Calu3 (cell line): Measurements from ENCODE around the gene MAP2K3. TPM values are rescaled to one million over a fixed set of nuclear protein-coding genes. Genes with fewer than 3 reads are reported as not detected.

Source experiments
- BruUV-seq: library from RNA; stranded (reverse); fragments of 400-500 nt; replicated peaks from 2 replicates; lab custom pipeline; 2021; lab: Mats Ljungman, UMichigan
- CTCF ChIA-PET: fragments of 300-600 bp; sonication (Branson Sonifier 250); formaldehyde crosslinking; loops from one replicate; lab custom pipeline; 2022; ENCODE audit warnings: antibody characterized with exemption; lab: Charles Lee
- DNase-seq: peaks from one replicate; pipeline ENCODE4 v3.0.0; 2022
- H3K27ac Mint-ChIP-seq: one replicate; pipeline ENCODE4 v1.8.0; 2022; ENCODE audit warnings: mixed read lengths; ENCODE audit not compliant: unreplicated experiment
- H3K27me3 Mint-ChIP-seq: one replicate; pipeline ENCODE4 v1.8.0; 2022; ENCODE audit warnings: mixed read lengths; ENCODE audit not compliant: unreplicated experiment
- H3K36me3 Mint-ChIP-seq: one replicate; pipeline ENCODE4 v1.8.0; 2022; ENCODE audit warnings: mild to moderate bottlenecking, moderate library complexity, mixed read lengths; ENCODE audit not compliant: insufficient read depth, unreplicated experiment
- H3K4me1 Mint-ChIP-seq: one replicate; pipeline ENCODE4 v1.8.0; 2022; ENCODE audit warnings: mild to moderate bottlenecking, low read depth, mixed read lengths; ENCODE audit not compliant: unreplicated experiment
- H3K4me3 Mint-ChIP-seq: one replicate; pipeline ENCODE4 v1.8.0; 2022; ENCODE audit warnings: mild to moderate bottlenecking, low read depth, moderate library complexity, mixed read lengths; ENCODE audit not compliant: unreplicated experiment
- H3K9me3 Mint-ChIP-seq: one replicate; pipeline ENCODE4 v1.8.0; 2022; ENCODE audit warnings: low read depth, mixed read lengths; ENCODE audit not compliant: unreplicated experiment
- intact Hi-C: fragments of 100-400 bp; cut with micrococcal nuclease; formaldehyde crosslinking; loops from one replicate; pipeline ENCODE4 v1.10.0; 2022; ENCODE audit not compliant: unreplicated experiment
- total RNA-seq: library from RNA; stranded (reverse); gene quantifications from 2 replicates; pipeline ENCODE4 v1.2.3, GENCODE V29; 2022
- TF ChIP-seq, protein P1 (sequence below): fragments of 200-600 bp; IDR thresholded peaks from one replicate; pipeline ENCODE4 v1.8.0; 2022; ENCODE audit warnings: antibody characterized with exemption; ENCODE audit not compliant: unreplicated experiment

The MAP2K3 gene
- total RNA-seq, 1 experiment from 2014 or later: 93.5 TPM

DNA sequence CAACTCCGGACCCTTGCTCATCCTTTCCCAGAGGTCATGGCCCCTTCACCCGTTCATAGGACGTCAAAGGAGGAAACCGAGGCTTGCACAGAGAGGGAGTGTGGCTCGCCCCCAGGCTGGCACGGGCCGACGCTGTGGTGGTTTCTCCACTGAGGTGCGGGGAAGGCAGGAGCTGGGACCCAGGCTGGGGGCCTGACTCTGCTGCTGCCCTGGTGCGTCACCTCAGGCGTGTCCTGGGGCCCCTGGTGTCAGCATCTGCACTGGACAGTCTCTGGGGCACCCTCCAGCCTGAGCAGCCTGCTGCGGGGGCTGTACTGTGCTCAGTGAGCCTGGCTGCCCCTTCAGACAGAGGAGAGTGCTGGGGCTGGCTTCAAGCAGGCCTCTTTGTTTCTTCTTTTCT lies 7.4 kb downstream of the MAP2K3 start:
- no peaks in the 10 kb centered on the region for H3K9me3 Mint-ChIP-seq

DNA sequence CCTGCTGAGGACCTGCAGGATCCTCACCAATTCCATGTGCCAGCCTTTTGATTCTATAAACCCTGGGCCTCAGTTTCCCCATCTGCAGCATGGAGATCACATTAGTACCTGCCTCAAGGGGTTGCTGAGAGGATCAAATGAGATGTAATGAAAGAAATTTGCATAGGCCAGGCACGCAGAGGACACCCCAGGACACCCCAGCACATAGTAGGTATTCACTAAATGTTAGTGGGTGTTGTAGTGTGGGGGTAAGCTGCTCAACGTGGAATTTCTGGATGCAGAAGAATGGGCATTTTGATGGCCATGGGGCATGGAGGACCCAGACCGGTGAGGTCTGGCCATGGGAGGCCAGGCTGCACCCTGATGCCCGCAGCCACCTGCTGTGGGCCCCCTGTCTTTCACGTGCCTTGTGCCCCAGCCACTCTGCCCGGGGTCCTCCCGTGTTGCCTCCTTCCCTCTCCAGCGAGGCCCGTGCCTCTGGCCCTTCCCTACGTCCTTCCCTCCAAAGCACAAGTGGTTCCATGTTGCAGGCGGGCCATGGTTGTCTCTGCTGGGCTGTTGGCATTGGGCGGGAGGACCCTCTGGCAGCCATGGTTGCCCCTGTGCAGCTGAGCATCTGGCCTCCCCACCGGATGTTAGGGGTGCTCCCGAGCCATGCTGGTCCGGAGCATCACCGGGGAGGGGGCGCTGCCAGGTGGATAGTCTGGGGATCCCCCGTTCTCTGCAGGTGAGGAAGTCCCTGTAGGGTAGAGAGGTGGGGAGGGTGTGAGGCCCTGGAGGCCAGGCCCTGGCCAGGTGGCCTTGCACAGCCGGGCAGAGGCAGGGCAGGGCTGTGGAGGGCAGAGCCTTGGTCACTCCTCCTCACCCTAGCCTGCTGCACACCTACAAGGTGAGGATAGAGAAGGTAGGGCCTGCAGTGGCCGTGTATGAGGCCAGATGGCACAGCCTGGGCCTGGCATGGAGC lies 8.6 kb downstream of the MAP2K3 start:
- Mint-ChIP-seq H3K27me3 (no peaks in the 10 kb centered on the region), H3K4me1 (peaks cover 13% of the 10 kb centered on the region), H3K4me3 (no peak overlapping the region), H3K27ac (no peak overlapping the region), H3K9me3 (no peaks in the 10 kb centered on the region), H3K36me3 (peaks cover 66% of the 10 kb centered on the region)
- BruUV-seq: no TSS peak
- CTCF ChIA-PET: no interaction called here
- DNase-seq: no peak
- intact Hi-C loops: no loop called here
- TF ChIP-seq, protein P1, sequence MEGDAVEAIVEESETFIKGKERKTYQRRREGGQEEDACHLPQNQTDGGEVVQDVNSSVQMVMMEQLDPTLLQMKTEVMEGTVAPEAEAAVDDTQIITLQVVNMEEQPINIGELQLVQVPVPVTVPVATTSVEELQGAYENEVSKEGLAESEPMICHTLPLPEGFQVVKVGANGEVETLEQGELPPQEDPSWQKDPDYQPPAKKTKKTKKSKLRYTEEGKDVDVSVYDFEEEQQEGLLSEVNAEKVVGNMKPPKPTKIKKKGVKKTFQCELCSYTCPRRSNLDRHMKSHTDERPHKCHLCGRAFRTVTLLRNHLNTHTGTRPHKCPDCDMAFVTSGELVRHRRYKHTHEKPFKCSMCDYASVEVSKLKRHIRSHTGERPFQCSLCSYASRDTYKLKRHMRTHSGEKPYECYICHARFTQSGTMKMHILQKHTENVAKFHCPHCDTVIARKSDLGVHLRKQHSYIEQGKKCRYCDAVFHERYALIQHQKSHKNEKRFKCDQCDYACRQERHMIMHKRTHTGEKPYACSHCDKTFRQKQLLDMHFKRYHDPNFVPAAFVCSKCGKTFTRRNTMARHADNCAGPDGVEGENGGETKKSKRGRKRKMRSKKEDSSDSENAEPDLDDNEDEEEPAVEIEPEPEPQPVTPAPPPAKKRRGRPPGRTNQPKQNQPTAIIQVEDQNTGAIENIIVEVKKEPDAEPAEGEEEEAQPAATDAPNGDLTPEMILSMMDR: no peak

More for the DNA sequence above, 7.4 kb downstream of the MAP2K3 start:
- intact Hi-C loops: no loop called here
- BruUV-seq: no TSS peak
- CTCF ChIA-PET: no interaction called here
- DNase-seq: no peak
- Mint-ChIP-seq H3K27me3 (no peaks in the 10 kb centered on the region), H3K4me1 (peaks cover 13% of the 10 kb centered on the region), H3K27ac (peak overlapping the region; percentile 36), H3K36me3 (peaks cover 76% of the 10 kb centered on the region), H3K4me3 (no peak overlapping the region)
- TF ChIP-seq, protein P1: no peak

DNA sequence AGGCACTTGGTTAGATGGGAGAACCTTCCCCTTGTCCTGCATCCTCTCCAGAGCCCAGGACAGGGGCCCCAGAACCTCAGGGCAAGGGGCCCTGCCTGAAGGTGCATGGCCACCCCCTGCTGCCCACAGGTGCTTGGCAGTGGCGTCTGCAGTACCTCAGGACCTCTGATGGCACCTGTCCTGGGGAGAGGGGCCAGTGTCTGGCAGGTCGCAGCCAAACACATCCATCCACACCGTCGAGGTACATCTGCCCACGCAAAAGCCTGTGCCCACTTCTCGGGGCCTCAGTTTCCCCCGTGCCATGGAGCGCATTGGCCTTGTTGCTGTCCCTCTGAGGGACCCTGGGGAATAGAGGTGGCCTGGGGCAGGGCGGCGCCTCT lies 9.3 kb downstream of the MAP2K3 start:
- Mint-ChIP-seq H3K4me3 (no peak overlapping the region), H3K36me3 (peaks cover 65% of the 10 kb centered on the region), H3K27ac (no peak overlapping the region), H3K9me3 (no peaks in the 10 kb centered on the region), H3K27me3 (no peaks in the 10 kb centered on the region), H3K4me1 (peaks cover 13% of the 10 kb centered on the region)
- CTCF ChIA-PET: no interaction called here
- DNase-seq: no peak
- no TSS peak for BruUV-seq
- intact Hi-C loops: no loop called here
- TF ChIP-seq, protein P1: no peak

DNA sequence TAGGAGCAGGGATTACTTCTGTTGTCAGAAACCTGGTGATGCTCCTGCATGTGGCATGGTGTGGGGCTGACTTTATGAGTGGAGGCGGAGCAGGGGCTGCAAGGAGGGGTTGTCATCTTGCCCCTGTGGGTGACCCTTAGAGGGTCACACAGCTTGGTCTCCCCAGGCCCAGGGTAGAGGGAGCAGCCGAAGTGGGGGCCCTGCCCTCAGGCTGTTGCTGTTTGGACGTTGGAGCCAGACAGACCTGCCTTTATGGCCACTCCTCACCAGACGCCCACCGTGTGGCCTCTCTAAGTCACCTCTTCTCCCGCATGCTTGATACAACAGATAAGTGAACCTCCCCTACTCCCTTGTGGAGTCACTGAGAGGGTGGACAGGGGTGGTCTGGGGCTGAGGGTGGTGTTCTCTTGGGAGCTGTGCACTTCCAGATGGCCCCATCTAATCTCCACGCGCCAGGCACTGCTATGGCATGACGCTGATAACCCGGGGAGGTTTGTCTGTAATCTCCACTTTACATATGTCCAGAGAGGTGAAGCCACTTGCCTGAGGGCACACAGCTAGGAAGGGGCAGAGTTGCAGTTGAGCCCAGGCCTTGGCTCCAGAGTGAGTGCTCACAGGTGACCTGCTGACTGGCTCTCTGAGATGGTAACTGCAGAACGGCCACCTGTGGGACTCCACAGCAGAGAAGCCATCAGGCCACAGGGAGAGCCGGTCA lies 10.0 kb downstream of the MAP2K3 start:
- CTCF ChIA-PET: no interaction called here
- H3K36me3 Mint-ChIP-seq: peaks cover 66% of the 10 kb centered on the region
- peaks cover 13% of the 10 kb centered on the region for H3K4me1 Mint-ChIP-seq
- no peaks in the 10 kb centered on the region for H3K9me3 Mint-ChIP-seq
- DNase-seq: no peak
- TF ChIP-seq, protein P1: no peak
- H3K27ac Mint-ChIP-seq: no peak overlapping the region
- intact Hi-C loops: no loop called here
- no peaks in the 10 kb centered on the region for H3K27me3 Mint-ChIP-seq
- BruUV-seq: no TSS peak
- no peak overlapping the region for H3K4me3 Mint-ChIP-seq
